Sigmoid colon (tissue), 7 donors: Measurements from ENCODE around the gene CD40. TPM values are rescaled to one million over a fixed set of nuclear protein-coding genes. Genes with fewer than 3 reads are reported as not detected.
"Not testable (repeated sequence)": the region's sequence is repeated elsewhere in the genome, so short reads cannot be mapped to it uniquely, and the experiment has no call there.

Experiments used
- DNase-seq: peaks from one replicate; pipeline ENCODE4 v3.0.0-alpha.2; 2019
- H3K27ac ChIP-seq, 4 donors: fragments of 200-600 bp; sonication (generic); one replicate each; pipeline ENCODE4 v1.5.1; 2016 to 2019; ENCODE audit warnings: mild to moderate bottlenecking in 1 of 4
- H3K27me3 ChIP-seq, 3 donors: fragments of 200-600 bp; sonication (generic); one replicate each; pipeline ENCODE4 v1.5.1; 2019; ENCODE audit warnings: mild to moderate bottlenecking in 1 of 3
- H3K36me3 ChIP-seq, 4 donors: fragments of 200-600 bp; sonication (generic); one replicate each; pipeline ENCODE4 v1.5.1; 2016 to 2019
- H3K4me1 ChIP-seq, 4 donors: fragments of 200-600 bp; sonication (generic); one replicate each; pipeline ENCODE4 v1.5.1; 2017 to 2019
- H3K4me3 ChIP-seq, 4 donors: fragments of 200-600 bp; sonication (generic); one replicate each; pipeline ENCODE4 v1.5.1; 2017 to 2019; ENCODE audit warnings: mild to moderate bottlenecking in 2 of 4, moderate library complexity in 1 of 4
- H3K9me3 ChIP-seq, 4 donors: fragments of 200-600 bp in 3 of 4; sonication (generic) in 3 of 4; one replicate each; pipeline versions ENCODE4 v1.5.1 to v1.6.1; 2013 to 2019
- EP300 ChIP-seq, 4 donors: sonication (generic); formaldehyde crosslinking; IDR thresholded peaks; one replicate each; pipeline ENCODE4 v1.6.1; 2017; ENCODE audit warnings: antibody characterized with exemption in 4 of 4
- POLR2A ChIP-seq, 2 donors: fragments of 450-650 bp; IDR thresholded peaks; one replicate each; pipeline ENCODE4 v1.6.1; 2016; ENCODE audit warnings: antibody characterized with exemption in 2 of 2, mild to moderate bottlenecking in 2 of 2, moderate library complexity in 2 of 2
- POLR2AphosphoS5 ChIP-seq, 4 donors: sonication (generic); formaldehyde crosslinking; IDR thresholded peaks; one replicate each; pipeline ENCODE4 v1.6.1; 2017; ENCODE audit warnings: antibody characterized with exemption in 4 of 4
- WGBS, 2 donors: extraction: QIAGEN DNeasy Blood & Tissue Kit; methylation state at CpG; one replicate each; pipeline ENCODE4 v1.1.7; 2013; 5-methylcytosine and 5-hydroxymethylcytosine counted together
- intact Hi-C: fragments of 100-400 bp; cut with DNase I; formaldehyde crosslinking; loops from one replicate; pipeline ENCODE4 v1.15.1; 2023
- polyA plus RNA-seq, 3 donors: library from polyadenylated mRNA; stranded (reverse); fragments of 200-250 nt; gene quantifications; one replicate each; pipeline ENCODE4 v1.2.3, GENCODE V29; 2013
- total RNA-seq, 4 donors: library from RNA; depleted of rRNA; stranded (reverse); fragments of >200 nt; gene quantifications; one replicate each; pipeline ENCODE4 v1.1.0, GENCODE V29; 2016
- TF ChIP-seq, protein P1 (sequence below), 4 experiments: fragments of 450-650 bp in 3 of 4; fragments of 200-600 bp in 1 of 4; IDR thresholded peaks; one replicate each; pipeline ENCODE4 v1.5.1; 2016 to 2019; ENCODE audit warnings: antibody characterized with exemption in 4 of 4, mild to moderate bottlenecking in 3 of 4, moderate library complexity in 2 of 4
- donor health status: healthy with polysubstance abuse.
- donor health status: Bipolar disorder and iron deficiency.
- donor health status: healthy.

Gene CD40
- total and polyA plus RNA-seq, 7 donors: 3.6 to 25.2 (median 8.7) TPM

DNA sequence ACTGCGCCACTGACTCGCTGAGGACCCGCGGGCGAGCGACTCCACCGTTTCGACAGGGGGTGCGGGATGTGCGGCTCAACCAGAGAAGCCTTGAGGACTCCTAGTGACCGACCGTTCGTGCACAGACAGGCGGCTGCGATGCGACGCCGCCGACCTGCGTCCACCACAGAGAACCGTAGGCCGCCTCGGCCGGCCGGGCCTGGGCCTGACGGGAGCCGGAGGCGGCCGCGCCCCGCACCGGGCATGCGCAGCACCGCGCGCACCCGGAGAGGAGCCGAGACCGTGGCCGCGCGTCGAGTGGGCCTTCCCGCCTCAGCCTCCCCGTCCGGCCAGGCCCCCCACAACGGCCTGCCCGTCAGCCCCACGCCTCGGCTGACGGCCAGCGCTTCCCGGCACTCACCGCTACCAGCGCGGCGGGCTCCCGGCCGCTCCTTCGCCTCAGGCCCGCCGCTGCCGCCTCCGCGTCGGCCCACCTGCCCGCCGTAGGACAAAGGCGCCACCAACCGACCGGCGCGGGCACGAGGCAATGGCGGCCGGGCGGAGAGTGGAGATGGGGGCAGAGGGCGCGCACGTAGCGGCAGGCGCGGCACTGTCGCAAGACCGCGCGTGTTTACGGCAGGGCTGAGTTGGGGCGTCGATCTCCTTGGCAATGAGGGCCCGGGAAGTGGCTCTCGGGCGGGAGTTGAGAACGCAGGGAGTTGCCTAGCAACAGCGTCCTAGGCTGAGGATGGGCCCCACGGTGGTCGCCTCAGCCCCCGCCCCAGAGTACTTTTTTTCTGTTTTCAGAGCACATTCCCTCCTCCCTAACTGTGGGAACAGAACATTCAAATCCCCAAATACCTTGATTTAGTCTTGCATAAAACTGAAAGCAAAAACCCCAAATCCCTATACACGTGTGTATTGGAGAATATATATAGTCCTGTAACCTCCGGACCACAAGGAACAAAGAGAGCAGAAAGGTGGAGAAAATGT, 28.4 kb upstream of the CD40 start, which contains the start of gene NCOA5:
Gene NCOA5, minus strand, starts transcription at position 546 of the 972 bp plus-strand sequence. CDS start 10,538 bp downstream, outside the sequence.
- H3K27ac ChIP-seq: peak within 1 kb of the TSS; percentile 97 to 99 (median 98)
- no peaks in the 10 kb centered on the region for H3K36me3 ChIP-seq
- no peaks in the 10 kb centered on the region for H3K27me3 ChIP-seq
- peak; percentile 88 to 97 (median 94) for TF ChIP-seq POLR2AphosphoS5 (IDR thresholded peaks at IDR 0.05)
- TF ChIP-seq POLR2A (IDR thresholded peaks at IDR 0.05): peak; percentile 16 to 43
- TF ChIP-seq EP300 (IDR thresholded peaks at IDR 0.05): peak in 1 of 4 donors; percentile 39
- TF ChIP-seq, protein P1, sequence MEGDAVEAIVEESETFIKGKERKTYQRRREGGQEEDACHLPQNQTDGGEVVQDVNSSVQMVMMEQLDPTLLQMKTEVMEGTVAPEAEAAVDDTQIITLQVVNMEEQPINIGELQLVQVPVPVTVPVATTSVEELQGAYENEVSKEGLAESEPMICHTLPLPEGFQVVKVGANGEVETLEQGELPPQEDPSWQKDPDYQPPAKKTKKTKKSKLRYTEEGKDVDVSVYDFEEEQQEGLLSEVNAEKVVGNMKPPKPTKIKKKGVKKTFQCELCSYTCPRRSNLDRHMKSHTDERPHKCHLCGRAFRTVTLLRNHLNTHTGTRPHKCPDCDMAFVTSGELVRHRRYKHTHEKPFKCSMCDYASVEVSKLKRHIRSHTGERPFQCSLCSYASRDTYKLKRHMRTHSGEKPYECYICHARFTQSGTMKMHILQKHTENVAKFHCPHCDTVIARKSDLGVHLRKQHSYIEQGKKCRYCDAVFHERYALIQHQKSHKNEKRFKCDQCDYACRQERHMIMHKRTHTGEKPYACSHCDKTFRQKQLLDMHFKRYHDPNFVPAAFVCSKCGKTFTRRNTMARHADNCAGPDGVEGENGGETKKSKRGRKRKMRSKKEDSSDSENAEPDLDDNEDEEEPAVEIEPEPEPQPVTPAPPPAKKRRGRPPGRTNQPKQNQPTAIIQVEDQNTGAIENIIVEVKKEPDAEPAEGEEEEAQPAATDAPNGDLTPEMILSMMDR (IDR thresholded peaks at IDR 0.05): no peak
- DNase-seq: peak; percentile 98
- 0% methylated on average over 100 of the region's 100 CpGs for WGBS, 2 donors
- H3K4me3 ChIP-seq: peak within 1 kb of the TSS; percentile 68 to 85 (median 82)
- intact Hi-C loops: loop anchor here (2.0 to 10.0 kb wide), 4 partner anchors 117 to 595 kb away; partner anchors contain the start of genes DNTTIP1, TP53RK, WFDC3 and ZNF335
- H3K4me1 ChIP-seq: peaks cover 0 to 51% (median 44%) of the 10 kb centered on the region in 4 donors
- no peaks in the 10 kb centered on the region for H3K9me3 ChIP-seq

DNA sequence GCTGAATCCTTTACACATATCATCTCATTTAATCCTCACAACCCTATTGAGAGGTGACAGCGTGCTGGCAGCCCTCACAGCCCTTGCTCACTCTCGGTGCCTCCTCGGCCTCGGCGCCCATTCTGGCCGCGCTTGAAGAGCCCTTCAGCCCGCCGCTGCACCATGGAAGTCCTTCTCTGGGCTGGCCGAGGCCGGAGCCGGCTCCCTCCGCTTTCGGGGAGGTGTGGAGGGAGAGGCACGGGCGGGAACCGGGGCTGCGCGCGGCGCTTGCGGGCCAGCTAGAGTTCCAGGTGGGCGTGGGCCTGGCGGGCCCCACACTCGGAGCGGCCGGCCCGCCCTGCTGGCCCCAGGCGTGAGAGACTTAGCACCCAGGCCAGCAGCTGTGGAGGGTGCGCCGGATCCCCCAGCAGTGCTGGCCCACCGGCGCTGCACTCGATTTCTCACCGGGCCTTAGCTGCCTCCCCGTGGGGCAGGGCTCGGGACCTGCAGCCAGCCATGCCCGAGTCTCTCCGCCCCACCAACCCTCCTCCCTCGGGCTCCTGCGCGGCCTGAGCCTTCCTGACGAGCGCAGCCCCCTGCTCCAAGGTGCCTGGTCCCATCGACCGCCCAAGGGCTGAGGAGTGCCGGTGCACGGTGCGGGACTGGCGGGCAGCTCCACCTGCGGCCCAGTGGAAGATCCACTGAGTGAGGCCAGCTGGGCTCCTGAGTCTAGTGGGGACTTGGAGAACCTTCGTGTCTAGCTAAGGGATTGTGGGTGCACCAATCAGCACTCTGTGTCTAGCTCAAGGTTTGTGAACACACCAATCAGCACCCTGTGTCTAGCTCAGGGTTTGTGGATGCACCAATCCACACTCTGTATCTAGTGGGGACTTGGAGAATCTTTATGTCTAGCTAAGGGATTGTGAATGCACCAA, 26.2 kb upstream of the CD40 start:
- DNase-seq, H3K27me3 ChIP-seq, H3K4me3 ChIP-seq, H3K36me3 ChIP-seq, H3K27ac ChIP-seq, H3K9me3 ChIP-seq: not testable (repeated sequence)
- intact Hi-C loops: loop anchor here (5.0 to 10.0 kb wide), 2 partner anchors 270 to 593 kb away; partner anchors contain the start of gene TP53RK
- 96% methylated on average over 52 of the region's 52 CpGs for WGBS, 2 donors
- peaks cover 0 to 30% (median 22%) of the 10 kb centered on the region in 4 donors for H3K4me1 ChIP-seq

DNA sequence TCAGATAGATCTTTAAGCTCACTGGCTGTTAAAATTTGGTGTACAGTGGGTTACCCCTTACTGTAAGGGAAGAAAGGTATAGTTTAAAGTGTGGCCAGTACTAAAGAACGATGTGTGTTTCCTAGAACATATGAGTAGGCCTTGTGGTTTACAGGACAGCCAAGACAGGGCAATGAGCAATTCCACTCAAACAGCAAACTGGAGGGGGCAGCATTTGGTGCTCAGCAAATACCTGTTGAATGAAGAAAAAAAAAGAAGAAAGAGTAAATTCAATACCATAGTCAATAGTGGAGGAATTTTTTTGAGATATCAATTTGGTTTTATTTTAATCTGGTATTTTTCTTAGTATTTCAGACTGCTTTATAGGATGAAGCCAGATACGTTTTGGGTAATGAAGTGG, 24.6 kb upstream of the CD40 start:
- Histone ChIP-seq H3K27me3 (no peaks in the 10 kb centered on the region), H3K4me3 (no peak overlapping the region), H3K4me1 (peaks cover 0 to 13% (median 6%) of the 10 kb centered on the region in 4 donors), H3K27ac (no peak overlapping the region), H3K36me3 (no peaks in the 10 kb centered on the region), H3K9me3 (no peaks in the 10 kb centered on the region)
- DNase-seq: no peak
- intact Hi-C loops: loop anchor here (5.0 to 10.0 kb wide), 2 partner anchors 269 to 591 kb away; partner anchors contain the start of gene TP53RK
- TF ChIP-seq, protein P1 (IDR thresholded peaks at IDR 0.05): no peak
- no peak for TF ChIP-seq EP300 (IDR thresholded peaks at IDR 0.05)
- TF ChIP-seq POLR2A (IDR thresholded peaks at IDR 0.05): no peak
- TF ChIP-seq POLR2AphosphoS5 (IDR thresholded peaks at IDR 0.05): no peak
- WGBS, 2 donors: 77 to 81% methylated on average over 2 of the region's 2 CpGs

DNA sequence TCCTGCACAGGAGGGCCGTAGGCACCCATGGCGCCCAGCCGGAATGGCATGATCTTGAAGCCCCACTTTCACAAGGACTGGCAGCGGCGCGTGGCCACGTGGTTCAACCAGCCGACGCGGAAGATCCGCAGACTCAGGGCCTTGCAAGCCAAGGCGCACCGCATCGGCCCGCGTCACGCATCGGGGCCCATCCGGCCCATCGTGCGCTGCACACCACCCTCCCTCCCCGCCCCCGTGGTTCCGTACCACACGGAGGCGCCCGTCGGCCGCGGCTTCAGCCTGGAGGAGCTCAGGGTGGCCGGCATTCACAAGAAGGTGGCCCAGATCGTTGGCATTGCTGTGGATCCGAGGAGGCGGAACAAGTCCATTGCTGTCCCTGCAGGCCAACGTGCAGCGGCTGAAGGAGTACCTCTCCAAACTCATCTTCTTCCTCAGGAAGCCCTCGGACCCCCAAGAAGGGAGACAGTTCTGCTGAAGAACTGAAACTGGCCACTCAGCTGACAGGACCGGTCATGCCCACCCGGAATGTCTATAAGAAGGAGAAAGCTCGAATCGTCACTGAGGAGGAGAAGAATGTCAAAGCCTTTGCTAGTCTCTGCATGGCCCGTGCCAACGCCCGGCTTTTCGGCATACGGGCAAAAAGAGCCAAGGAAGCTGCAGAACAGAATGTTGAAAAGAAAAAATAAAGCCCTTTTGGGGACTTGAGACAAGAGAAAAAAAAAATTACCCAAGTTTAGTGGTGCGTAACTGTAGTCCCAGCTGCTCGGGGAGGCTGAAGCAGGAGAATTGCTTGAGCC, 18.4 kb upstream of the CD40 start:
- peaks cover 0 to 35% (median 11%) of the 10 kb centered on the region in 3 donors for H3K27me3 ChIP-seq
- intact Hi-C loops: loop anchor here (10.0 kb wide), 1 partner anchor 585 kb away; the partner anchor contains the start of gene TP53RK

DNA sequence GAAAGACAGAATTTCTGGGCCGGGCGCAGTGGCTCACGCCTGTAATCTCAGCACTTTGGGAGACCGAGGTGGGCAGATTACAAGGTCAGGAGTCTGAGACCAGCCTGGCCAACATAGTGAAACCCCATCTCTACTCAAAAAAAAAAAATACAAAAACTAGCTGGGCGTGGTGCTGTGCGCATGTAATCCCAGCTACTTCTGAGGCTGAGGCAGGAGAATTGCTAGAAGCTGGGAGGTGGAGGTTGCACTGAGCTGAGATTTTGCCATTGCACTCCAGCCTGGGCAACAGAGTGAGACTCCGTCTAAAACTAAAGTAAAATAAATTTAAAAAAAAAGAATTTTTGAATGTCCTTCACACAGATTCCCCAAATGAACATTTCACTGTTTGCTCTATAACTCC, 17.7 kb upstream of the CD40 start:
- WGBS, 2 donors: 69 to 84% methylated on average over 7 of the region's 7 CpGs
- H3K4me1 ChIP-seq: not testable (repeated sequence)
- H3K27me3 ChIP-seq: peaks cover 0 to 37% (median 11%) of the 10 kb centered on the region in 3 donors

More for the DNA sequence above, 18.4 kb upstream of the CD40 start:
- TF ChIP-seq, protein P1 (IDR thresholded peaks at IDR 0.05): no peak
- TF ChIP-seq EP300 (IDR thresholded peaks at IDR 0.05) (no peak), POLR2AphosphoS5 (IDR thresholded peaks at IDR 0.05) (no peak), POLR2A (IDR thresholded peaks at IDR 0.05) (no peak)
- H3K4me3 ChIP-seq: no peak overlapping the region
- H3K4me1 ChIP-seq: peaks cover 0 to 3% (median 0%) of the 10 kb centered on the region in 4 donors
- 33 to 51% methylated on average over 48 of the region's 48 CpGs for WGBS, 2 donors
- H3K27ac ChIP-seq: no peak overlapping the region
- DNase-seq: no peak
- H3K9me3 ChIP-seq: no peaks in the 10 kb centered on the region
- no peaks in the 10 kb centered on the region for H3K36me3 ChIP-seq

More for the DNA sequence above, 17.7 kb upstream of the CD40 start:
- H3K36me3 ChIP-seq, H3K27ac ChIP-seq, H3K4me3 ChIP-seq, H3K9me3 ChIP-seq, DNase-seq, intact Hi-C loops: not testable (repeated sequence)
